Activated T-helper 17 cell treated with anti-CD3 and anti-CD28 coated beads, Interleukin-2, amount 50 U/mL, for 72 hours (primary cell): Measurements from ENCODE around the gene SLC38A9. TPM values are rescaled to one million over a fixed set of nuclear protein-coding genes. Genes with fewer than 3 reads are reported as not detected.
A peak's percentile ranks its signal among the peaks of the same experiment; 100 is the strongest.

ENCODE experiments used
- ATAC-seq: fragments of 150-1000 bp; cut with Tn5 transposase; replicated peaks from 2 replicates; pipeline ENCODE4 v1.10.0; 2021; ENCODE audit warnings: mild to moderate bottlenecking, moderate library complexity
- H3K27ac Mint-ChIP-seq: one replicate; pipeline ENCODE4 v1.8.0; 2022; ENCODE audit warnings: mixed read lengths
- H3K27me3 Mint-ChIP-seq: one replicate; pipeline ENCODE4 v1.8.0; 2022; ENCODE audit warnings: mixed read lengths
- H3K36me3 Mint-ChIP-seq: one replicate; pipeline ENCODE4 v1.8.0; 2022; ENCODE audit warnings: low read depth, mild to moderate bottlenecking, mixed read lengths
- H3K4me1 Mint-ChIP-seq: one replicate; pipeline ENCODE4 v1.8.0; 2022; ENCODE audit warnings: mixed read lengths
- H3K4me3 Mint-ChIP-seq: one replicate; pipeline ENCODE4 v1.8.0; 2022; ENCODE audit warnings: mild to moderate bottlenecking, mixed read lengths
- H3K9me3 Mint-ChIP-seq: one replicate; pipeline ENCODE4 v1.8.0; 2022; ENCODE audit warnings: mixed read lengths
- total RNA-seq, 2 donors: library from RNA; stranded (reverse); gene quantifications; one replicate each; pipeline ENCODE4 v1.2.3, GENCODE V29; 2022

Gene SLC38A9
- total RNA-seq, 2 donors from 2014 or later: 12.5 to 21.7 TPM

DNA sequence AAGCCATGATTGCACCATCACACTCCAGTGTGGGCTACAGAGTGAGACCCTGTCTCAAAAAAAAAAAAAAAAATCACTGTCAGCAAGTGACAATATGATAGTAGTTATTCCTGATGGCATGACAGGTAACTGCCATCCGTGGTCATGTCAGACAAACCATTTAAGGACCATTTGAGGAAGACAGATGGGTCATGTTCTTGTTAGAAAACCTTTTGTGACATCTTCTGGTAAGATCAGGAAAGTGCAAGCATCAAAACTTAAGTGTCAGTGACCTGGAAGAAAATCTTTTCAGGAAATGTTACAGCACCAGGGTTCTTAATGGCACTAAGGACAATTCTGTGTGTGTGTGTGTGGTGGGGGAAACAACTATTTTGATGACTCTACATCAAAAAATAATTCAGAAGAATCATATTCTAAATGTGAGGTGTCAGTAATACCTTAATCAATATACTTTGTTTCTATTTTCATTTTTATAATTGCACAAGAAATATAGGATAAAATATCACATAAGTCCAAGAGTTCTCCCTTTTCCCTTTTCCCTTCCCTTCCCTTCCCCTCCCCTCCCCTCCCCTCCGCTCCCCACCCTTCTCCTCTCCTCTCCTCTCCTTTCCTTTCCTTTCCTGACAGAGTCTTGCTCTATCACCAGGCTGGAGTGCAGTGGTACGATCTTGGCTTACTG is 17.8 kb downstream of the SLC38A9 start:
- peaks cover 5% of the 10 kb centered on the region for H3K4me1 Mint-ChIP-seq
- no peaks in the 10 kb centered on the region for H3K27me3 Mint-ChIP-seq
- no peak for ATAC-seq
- peak overlapping the region; percentile 38 for H3K27ac Mint-ChIP-seq
- no peaks in the 10 kb centered on the region for H3K9me3 Mint-ChIP-seq
- H3K36me3 Mint-ChIP-seq: peaks cover 19% of the 10 kb centered on the region
- H3K4me3 Mint-ChIP-seq: no peak overlapping the region

DNA sequence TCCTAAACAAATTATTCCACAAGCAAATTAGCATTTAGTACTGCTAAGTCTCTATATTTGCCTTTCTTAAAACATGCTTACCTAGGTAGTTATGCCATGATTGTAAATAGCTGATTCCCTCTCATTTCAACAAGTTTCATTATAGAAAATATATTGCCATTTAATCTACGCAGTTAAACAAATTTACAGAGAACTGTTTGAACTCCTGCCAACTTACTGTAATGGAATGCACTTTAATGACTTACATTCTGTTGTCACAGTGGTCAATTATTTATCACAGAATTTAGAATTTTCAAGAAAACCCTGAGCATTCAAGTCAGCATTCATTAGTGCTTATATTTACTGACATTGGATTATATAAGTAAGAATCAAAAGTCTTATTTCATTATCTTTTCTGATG is 19.6 kb downstream of the SLC38A9 start:
- no peak for ATAC-seq
- no peaks in the 10 kb centered on the region for H3K9me3 Mint-ChIP-seq
- no peak overlapping the region for H3K4me3 Mint-ChIP-seq
- H3K27ac Mint-ChIP-seq: no peak overlapping the region
- H3K36me3 Mint-ChIP-seq: peaks cover 15% of the 10 kb centered on the region
- no peaks in the 10 kb centered on the region for H3K27me3 Mint-ChIP-seq
- H3K4me1 Mint-ChIP-seq: peaks cover 5% of the 10 kb centered on the region

DNA sequence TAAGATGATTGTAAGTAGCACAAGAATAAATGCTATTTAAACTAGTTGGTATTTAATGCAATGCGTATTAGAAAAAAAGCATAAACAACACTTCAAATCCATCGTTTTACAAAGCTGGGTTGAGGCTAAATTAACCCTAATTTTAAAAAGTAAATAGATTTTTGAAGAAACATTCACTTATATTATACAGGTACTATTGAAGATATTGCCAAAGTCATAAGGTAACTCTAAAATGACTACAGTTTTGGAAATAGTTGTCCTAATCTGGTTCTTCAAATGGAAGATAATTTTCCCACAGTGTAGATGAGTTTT is 20.1 kb downstream of the SLC38A9 start:
- ATAC-seq: no peak
- Mint-ChIP-seq H3K4me3 (no peak overlapping the region), H3K36me3 (peaks cover 11% of the 10 kb centered on the region), H3K27ac (no peak overlapping the region), H3K27me3 (no peaks in the 10 kb centered on the region), H3K4me1 (peaks cover 5% of the 10 kb centered on the region), H3K9me3 (no peaks in the 10 kb centered on the region)

DNA sequence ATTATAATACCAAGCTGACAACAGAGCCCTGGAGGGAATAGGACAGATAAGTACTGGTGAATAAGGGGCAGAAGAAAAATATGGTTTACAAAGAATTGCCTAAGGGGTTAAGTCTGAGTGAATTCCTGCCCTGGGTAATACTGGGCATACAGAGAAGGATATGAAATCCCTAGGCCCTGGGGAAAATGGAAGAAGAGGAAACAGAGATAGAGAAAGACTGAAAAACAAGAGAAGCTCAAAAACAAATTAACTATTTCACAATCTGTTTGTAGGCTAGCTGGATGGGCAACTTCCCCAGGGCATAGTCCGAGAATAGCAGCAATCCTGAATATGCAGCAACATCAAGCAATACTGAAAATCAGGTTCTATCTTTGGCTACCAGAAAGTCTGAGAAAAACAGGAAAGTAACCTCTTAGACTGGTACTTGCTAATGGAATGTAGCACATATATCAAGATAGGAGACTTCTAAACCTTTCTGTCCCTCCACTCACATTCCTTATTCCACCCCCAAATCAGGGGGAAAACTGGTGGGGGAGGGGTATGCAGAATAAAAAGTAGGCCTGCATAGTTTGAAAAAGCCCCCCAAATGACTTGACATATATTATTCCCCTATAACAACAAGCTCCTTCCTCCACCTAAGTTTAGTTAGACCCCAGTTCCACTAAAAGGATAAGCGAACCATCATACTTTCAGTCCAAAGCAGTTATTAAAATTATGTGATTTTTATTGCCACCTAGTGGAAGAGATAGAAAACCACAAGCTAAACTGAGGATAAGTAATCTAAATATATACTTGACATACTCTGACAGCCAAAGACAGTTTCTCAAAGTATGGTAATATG is 20.6 kb downstream of the SLC38A9 start:
- no peak overlapping the region for H3K27ac Mint-ChIP-seq
- ATAC-seq: no peak
- H3K9me3 Mint-ChIP-seq: no peaks in the 10 kb centered on the region

DNA sequence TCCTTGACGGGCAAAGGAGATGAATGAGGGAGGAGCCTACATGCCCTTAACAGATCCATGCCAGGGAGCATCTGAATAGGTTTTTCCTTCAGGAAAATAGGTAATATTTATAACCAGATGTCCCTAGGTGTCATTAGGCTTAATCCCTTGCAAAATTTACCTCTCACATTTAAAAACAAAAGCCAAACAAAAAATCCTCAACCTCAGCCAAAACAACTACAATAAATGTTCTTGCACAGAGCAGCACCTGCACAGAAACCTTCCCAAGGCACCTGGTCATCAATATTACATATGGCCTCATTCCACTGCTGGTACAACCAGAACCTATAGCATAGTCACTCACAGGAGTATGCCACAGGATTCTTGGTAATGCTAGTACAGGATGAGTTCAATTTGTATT is 30.1 kb downstream of the SLC38A9 start:
- Mint-ChIP-seq H3K27ac (no peak overlapping the region), H3K4me3 (no peak overlapping the region), H3K4me1 (no peaks in the 10 kb centered on the region), H3K36me3 (peaks cover 13% of the 10 kb centered on the region), H3K27me3 (no peaks in the 10 kb centered on the region), H3K9me3 (no peaks in the 10 kb centered on the region)
- ATAC-seq: no peak

More for the DNA sequence above, 20.6 kb downstream of the SLC38A9 start:
- Mint-ChIP-seq H3K4me3 (no peak overlapping the region), H3K36me3 (peaks cover 12% of the 10 kb centered on the region), H3K4me1 (peaks cover 5% of the 10 kb centered on the region), H3K27me3 (no peaks in the 10 kb centered on the region)

DNA sequence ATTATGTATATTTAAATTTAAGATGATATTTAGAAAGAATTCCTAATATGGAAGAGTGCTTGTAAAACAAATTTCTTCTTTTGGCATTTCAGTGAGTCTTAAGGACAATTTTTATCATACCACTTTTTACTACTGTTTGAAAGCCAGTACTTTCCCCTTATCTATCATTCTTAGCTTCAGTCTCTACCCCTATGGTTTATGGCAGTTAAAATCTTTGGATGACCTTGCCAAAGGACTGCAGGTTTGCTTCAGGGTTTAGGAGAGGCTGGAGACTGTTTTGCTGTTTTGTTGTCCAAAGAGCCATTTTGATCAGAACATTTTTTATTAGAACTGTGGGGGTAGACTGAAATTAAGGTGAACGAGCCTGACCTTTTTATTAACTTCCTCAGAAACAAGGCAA is 30.8 kb downstream of the SLC38A9 start:
- H3K4me1 Mint-ChIP-seq: no peaks in the 10 kb centered on the region
- no peak for ATAC-seq
- no peaks in the 10 kb centered on the region for H3K9me3 Mint-ChIP-seq
- H3K27ac Mint-ChIP-seq: no peak overlapping the region
- no peaks in the 10 kb centered on the region for H3K27me3 Mint-ChIP-seq
- no peak overlapping the region for H3K4me3 Mint-ChIP-seq
- H3K36me3 Mint-ChIP-seq: peaks cover 7% of the 10 kb centered on the region

DNA sequence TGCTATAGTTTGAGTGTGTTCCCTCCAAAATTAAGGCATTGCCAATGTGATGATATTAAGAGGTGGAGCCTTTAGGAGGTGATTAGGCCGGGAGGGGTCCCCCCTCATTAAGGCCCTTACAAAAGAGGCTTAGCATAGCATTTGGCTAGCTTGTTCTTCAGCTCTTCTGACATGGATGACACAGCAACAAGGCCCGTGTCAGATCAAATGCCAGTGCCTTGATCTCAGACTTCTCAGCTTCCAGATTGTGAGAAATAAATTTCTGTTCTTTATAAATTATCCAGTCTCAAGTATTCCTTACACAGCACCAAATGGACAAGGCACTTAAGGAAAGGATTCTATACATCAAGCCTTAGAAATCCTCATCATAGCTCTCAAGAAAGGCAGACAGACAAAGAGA is 31.8 kb downstream of the SLC38A9 start:
- Mint-ChIP-seq H3K9me3 (no peaks in the 10 kb centered on the region), H3K36me3 (peaks cover 6% of the 10 kb centered on the region), H3K27ac (no peak overlapping the region), H3K4me3 (no peak overlapping the region), H3K27me3 (no peaks in the 10 kb centered on the region), H3K4me1 (no peaks in the 10 kb centered on the region)
- ATAC-seq: no peak

DNA sequence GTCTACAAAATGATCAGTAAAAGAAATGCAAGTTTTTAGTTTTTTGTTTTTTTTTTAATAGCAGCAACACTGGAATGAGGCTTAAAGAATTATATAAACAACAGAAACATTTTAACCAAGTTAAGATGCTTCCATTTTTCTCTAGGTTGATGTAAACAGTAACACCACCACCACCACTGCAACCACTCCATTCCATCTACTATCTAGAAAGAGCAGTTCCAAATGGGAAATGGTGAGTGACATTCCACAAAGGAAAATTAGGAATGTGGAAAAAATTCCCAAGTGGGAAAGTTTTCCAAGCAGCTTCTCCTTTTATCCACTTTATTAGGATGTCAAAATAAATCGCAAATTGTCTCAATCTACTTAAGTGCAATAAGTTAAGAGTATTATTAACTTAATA is 32.6 kb downstream of the SLC38A9 start:
- H3K27ac Mint-ChIP-seq: no peak overlapping the region
- H3K9me3 Mint-ChIP-seq: no peaks in the 10 kb centered on the region
- H3K4me1 Mint-ChIP-seq: no peaks in the 10 kb centered on the region
- no peak overlapping the region for H3K4me3 Mint-ChIP-seq
- peaks cover 6% of the 10 kb centered on the region for H3K36me3 Mint-ChIP-seq
- ATAC-seq: no peak
- no peaks in the 10 kb centered on the region for H3K27me3 Mint-ChIP-seq

DNA sequence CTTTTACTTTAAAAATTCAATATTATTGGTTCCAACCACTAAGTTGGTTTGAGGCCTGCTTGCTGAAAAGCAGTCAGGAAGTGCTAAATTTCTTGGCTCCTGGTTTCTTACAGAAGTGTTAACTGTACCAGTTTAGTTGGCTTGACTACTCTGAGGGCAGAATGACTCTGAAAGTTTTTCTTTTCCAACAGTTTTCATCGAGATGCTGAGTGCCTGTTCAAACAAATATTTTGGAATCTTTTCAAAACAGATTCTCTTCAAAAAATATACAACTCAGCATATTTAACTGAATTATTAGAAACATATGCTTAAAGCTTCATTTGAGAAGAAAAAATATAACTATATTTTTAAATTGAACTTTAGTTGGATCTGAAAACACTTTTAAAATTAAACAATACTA is 37.0 kb downstream of the SLC38A9 start:
- Mint-ChIP-seq H3K36me3 (peaks cover 8% of the 10 kb centered on the region), H3K9me3 (no peaks in the 10 kb centered on the region), H3K27me3 (no peaks in the 10 kb centered on the region), H3K4me1 (no peaks in the 10 kb centered on the region), H3K4me3 (no peak overlapping the region), H3K27ac (no peak overlapping the region)
- no peak for ATAC-seq

DNA sequence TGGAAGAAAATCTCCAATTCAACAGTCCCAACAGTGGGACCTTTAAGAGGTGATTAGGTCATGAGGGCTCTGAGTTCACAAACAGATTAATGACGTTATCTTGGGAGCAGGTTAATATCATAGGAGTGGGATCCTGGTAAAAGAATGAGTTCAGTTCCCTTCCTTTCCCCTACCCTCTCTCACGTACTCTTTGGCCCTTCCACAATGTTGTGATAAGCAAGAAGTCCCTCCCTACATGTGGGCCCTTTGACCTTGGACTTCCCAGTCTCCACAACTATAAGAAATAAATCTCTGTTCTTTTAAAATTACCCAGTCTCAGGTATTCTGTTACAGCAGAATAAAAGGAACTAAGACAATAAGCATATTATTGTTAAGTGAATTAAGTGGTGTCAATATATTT is 37.8 kb downstream of the SLC38A9 start:
- H3K27ac Mint-ChIP-seq: no peak overlapping the region
- no peak for ATAC-seq
- H3K27me3 Mint-ChIP-seq: no peaks in the 10 kb centered on the region
- peaks cover 8% of the 10 kb centered on the region for H3K36me3 Mint-ChIP-seq
- no peak overlapping the region for H3K4me3 Mint-ChIP-seq
- no peaks in the 10 kb centered on the region for H3K9me3 Mint-ChIP-seq
- H3K4me1 Mint-ChIP-seq: no peaks in the 10 kb centered on the region

DNA sequence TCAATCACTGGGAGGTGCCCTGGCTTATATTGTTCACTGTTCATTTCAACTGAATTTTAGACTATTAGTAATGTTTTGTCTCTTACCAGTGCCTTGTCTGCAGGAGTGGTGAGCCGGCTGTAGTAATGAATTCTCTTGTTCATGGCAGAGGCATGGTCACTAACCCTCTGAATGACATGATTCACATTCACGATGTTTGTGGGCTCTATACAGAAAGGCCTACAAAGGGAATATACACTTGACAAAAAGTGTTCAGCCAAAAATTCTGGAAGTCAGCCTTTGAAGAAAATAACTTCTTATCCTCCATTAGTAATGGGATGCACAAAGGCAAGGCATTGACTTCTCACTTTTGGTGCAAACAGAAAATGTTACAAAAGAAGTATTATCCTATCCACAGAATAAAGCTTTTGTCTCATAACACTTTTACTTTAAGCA is 39.6 kb downstream of the SLC38A9 start:
- no peaks in the 10 kb centered on the region for H3K27me3 Mint-ChIP-seq

DNA sequence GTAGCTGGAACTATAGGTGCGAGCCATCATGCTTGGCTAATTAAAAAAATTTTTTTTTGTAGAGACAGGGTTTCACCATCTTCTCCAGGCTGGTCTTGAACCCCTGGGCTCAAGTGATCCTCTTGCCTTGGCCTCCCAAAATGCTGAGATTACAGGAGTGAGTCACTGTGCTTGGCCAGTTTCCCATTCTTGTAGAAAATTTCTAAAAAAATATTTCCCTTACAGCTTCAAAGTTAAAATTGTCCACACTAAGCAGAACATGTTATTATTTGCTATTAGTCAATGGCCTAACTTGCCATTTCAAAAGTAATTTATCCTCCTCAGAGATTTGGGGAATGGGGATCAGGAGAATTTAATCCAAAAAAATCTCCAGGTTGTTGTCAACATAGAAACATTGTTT is 40.1 kb downstream of the SLC38A9 start:
- no peak for ATAC-seq
- no peaks in the 10 kb centered on the region for H3K9me3 Mint-ChIP-seq
- no peaks in the 10 kb centered on the region for H3K4me1 Mint-ChIP-seq
- no peaks in the 10 kb centered on the region for H3K27me3 Mint-ChIP-seq
- H3K4me3 Mint-ChIP-seq: no peak overlapping the region
- H3K27ac Mint-ChIP-seq: no peak overlapping the region
- H3K36me3 Mint-ChIP-seq: peaks cover 23% of the 10 kb centered on the region

More for the DNA sequence above, 39.6 kb downstream of the SLC38A9 start:
- Mint-ChIP-seq H3K27ac (no peak overlapping the region), H3K36me3 (peaks cover 22% of the 10 kb centered on the region), H3K4me3 (no peak overlapping the region), H3K4me1 (no peaks in the 10 kb centered on the region), H3K9me3 (no peaks in the 10 kb centered on the region)
- ATAC-seq: no peak

DNA sequence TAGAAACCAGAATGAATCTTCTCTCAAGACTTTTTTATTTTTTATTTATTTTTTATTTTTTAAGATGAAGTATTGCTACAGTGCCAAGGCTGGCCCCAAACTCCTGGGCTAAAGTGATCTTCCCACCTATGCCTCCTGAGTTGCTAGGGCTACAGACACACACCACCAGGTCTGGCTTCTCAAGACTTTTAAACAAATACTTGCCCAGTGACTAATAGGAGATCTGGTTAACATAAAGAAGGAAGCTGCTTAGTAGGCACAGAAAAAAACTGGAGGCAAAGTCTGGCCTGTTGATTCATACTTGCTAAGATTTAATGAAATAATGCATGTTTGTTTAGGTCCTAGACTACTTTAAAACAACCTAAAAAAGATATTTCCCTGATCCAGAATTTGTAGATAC is 43.8 kb downstream of the SLC38A9 start:
- no peak overlapping the region for H3K27ac Mint-ChIP-seq
- no peaks in the 10 kb centered on the region for H3K4me1 Mint-ChIP-seq
- H3K36me3 Mint-ChIP-seq: peaks cover 40% of the 10 kb centered on the region
- H3K9me3 Mint-ChIP-seq: no peaks in the 10 kb centered on the region
- H3K27me3 Mint-ChIP-seq: no peaks in the 10 kb centered on the region
- H3K4me3 Mint-ChIP-seq: no peak overlapping the region
- no peak for ATAC-seq

DNA sequence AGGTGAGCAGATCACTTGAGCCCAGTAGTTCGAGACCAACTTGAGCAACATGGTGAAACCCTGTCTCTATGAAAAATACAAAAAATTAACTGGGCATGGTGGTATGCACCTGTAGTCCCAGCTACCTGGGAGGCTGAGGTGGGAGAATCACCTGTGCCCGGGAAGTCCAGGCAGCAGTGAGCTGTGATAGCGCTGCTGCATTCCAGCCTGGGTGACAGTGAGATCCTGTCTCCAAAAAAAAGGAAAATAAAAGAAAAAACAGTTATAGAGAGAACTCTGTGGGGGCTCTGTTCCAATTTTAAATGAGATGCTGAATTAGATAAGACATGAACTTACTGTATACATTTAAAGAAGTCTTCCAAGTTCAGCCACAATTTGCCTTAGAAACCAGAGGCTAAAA is 44.2 kb downstream of the SLC38A9 start:
- Mint-ChIP-seq H3K27ac (no peak overlapping the region), H3K27me3 (no peaks in the 10 kb centered on the region), H3K4me1 (no peaks in the 10 kb centered on the region), H3K36me3 (peaks cover 40% of the 10 kb centered on the region), H3K9me3 (no peaks in the 10 kb centered on the region), H3K4me3 (no peak overlapping the region)
- no peak for ATAC-seq

DNA sequence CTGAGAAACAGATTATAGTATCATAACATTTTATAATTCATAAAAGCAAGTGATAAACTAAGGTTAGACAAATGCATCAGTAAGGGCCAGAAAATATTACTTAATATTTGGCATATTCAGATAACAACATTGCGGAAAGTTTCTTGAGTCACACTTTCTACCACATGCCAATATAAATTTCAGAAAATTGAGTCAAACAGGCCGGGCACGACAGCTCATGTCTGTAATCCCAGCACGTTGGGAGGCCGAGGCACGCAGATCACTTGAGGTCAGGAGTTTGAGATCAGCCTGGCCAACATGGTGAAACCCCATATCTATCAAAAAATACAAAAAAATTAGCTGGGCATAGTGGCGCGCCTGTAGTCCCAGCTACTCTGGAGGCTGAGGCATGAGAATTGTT is 47.1 kb downstream of the SLC38A9 start:
- Mint-ChIP-seq H3K36me3 (peaks cover 50% of the 10 kb centered on the region), H3K27ac (no peak overlapping the region)

More for the DNA sequence above, 47.1 kb downstream of the SLC38A9 start:
- Mint-ChIP-seq H3K9me3 (no peaks in the 10 kb centered on the region), H3K4me1 (no peaks in the 10 kb centered on the region), H3K4me3 (no peak overlapping the region), H3K27me3 (no peaks in the 10 kb centered on the region)
- no peak for ATAC-seq
